Trophoblast cell (in vitro differentiated cells and primary cell): ENCODE results near the gene ESPL1.
A peak's percentile ranks its signal among the peaks of the same experiment; 100 is the strongest.

ENCODE experiments used
- DNase-seq, 2 donors: peaks; one replicate each; pipeline ENCODE4 v3.0.0-alpha.2; 2016
- H2AFZ ChIP-seq: 2 replicates; pipeline ENCODE4 v1.6.1; 2013; ENCODE audit warnings: low read length, moderate library complexity, mild to moderate bottlenecking; ENCODE audit not compliant: insufficient read depth, poor library complexity
- H2AK5ac ChIP-seq: 2 replicates; pipeline ENCODE4 v1.6.1; 2013; ENCODE audit warnings: mild to moderate bottlenecking, low read length
- H2BK120ac ChIP-seq: 2 replicates; pipeline ENCODE4 v1.6.1; 2013; ENCODE audit warnings: low read length, mild to moderate bottlenecking, moderate library complexity; ENCODE audit not compliant: insufficient read depth, poor library complexity
- H2BK12ac ChIP-seq: 2 replicates; pipeline ENCODE4 v1.6.1; 2013; ENCODE audit warnings: mild to moderate bottlenecking, low read length, moderate library complexity
- H2BK5ac ChIP-seq: 2 replicates; pipeline ENCODE4 v1.6.1; 2013; ENCODE audit warnings: low read length, low read depth, moderate library complexity, mild to moderate bottlenecking; ENCODE audit not compliant: poor library complexity
- H3K14ac ChIP-seq: 2 replicates; pipeline ENCODE4 v1.6.1; 2013; ENCODE audit warnings: mild to moderate bottlenecking, low read length
- H3K18ac ChIP-seq: 2 replicates; pipeline ENCODE4 v1.6.1; 2013; ENCODE audit warnings: mild to moderate bottlenecking, low read length
- H3K23ac ChIP-seq: 2 replicates; pipeline ENCODE4 v1.6.1; 2013; ENCODE audit warnings: low read length
- H3K27ac ChIP-seq: 2 replicates; pipeline ENCODE4 v1.5.1; 2013; ENCODE audit warnings: low read depth, mild to moderate bottlenecking, inconsistent platforms, low read length, moderate library complexity
- H3K27me3 ChIP-seq: 2 replicates; pipeline ENCODE4 v1.6.1; 2013; ENCODE audit warnings: inconsistent platforms, mild to moderate bottlenecking, low read length, moderate library complexity; ENCODE audit not compliant: insufficient read depth
- H3K36me3 ChIP-seq, 2 experiments: 1 replicate in 1 of 2; 2 replicates in 1 of 2; pipeline ENCODE4 v1.6.1; 2013; ENCODE audit warnings: low read length in 2 of 2, mild to moderate bottlenecking in 2 of 2, moderate library complexity in 1 of 2; ENCODE audit not compliant: insufficient read depth in 2 of 2, control insufficient read depth in 1 of 2
- H3K4ac ChIP-seq: 2 replicates; pipeline ENCODE4 v1.6.1; 2013; ENCODE audit warnings: low read depth, mild to moderate bottlenecking, low read length, moderate library complexity
- H3K4me1 ChIP-seq, 2 experiments: 1 replicate in 1 of 2; 2 replicates in 1 of 2; pipeline ENCODE4 v1.6.1; 2013; ENCODE audit warnings: low read length in 2 of 2, mild to moderate bottlenecking in 2 of 2, moderate library complexity in 1 of 2; ENCODE audit not compliant: insufficient read depth in 2 of 2, control insufficient read depth in 1 of 2
- H3K4me2 ChIP-seq: 2 replicates; pipeline ENCODE4 v1.6.1; 2013; ENCODE audit warnings: inconsistent platforms, mild to moderate bottlenecking, low read length, moderate library complexity
- H3K4me3 ChIP-seq: 2 replicates; pipeline ENCODE4 v1.5.1; 2013; ENCODE audit warnings: mild to moderate bottlenecking, low read depth, low read length, inconsistent platforms
- H3K79me1 ChIP-seq: one replicate; pipeline ENCODE4 v1.6.1; 2013; ENCODE audit warnings: low read length
- H3K79me2 ChIP-seq: 2 replicates; pipeline ENCODE4 v1.6.1; 2013; ENCODE audit warnings: low read length, mild to moderate bottlenecking; ENCODE audit not compliant: control insufficient read depth, insufficient read depth, poor library complexity
- H3K9ac ChIP-seq: 2 replicates; pipeline ENCODE4 v1.6.1; 2013; ENCODE audit warnings: mild to moderate bottlenecking, low read length
- H3K9me3 ChIP-seq: 2 replicates; pipeline ENCODE4 v1.6.1; 2013; ENCODE audit warnings: low read depth, mild to moderate bottlenecking, control low read depth, inconsistent platforms, low read length; ENCODE audit not compliant: insufficient read depth
- H4K12ac ChIP-seq: 2 replicates; pipeline ENCODE4 v1.6.1; 2013; ENCODE audit warnings: low read depth, mild to moderate bottlenecking, low read length, moderate library complexity
- H4K8ac ChIP-seq: 2 replicates; pipeline ENCODE4 v1.6.1; 2013; ENCODE audit warnings: low read depth, mild to moderate bottlenecking, low read length, moderate library complexity
- H4K91ac ChIP-seq: one replicate; pipeline ENCODE4 v1.6.1; 2013; ENCODE audit warnings: low read depth, mild to moderate bottlenecking, low read length, moderate library complexity
- WGBS: extraction: QIAGEN DNeasy Blood & Tissue Kit; methylation state at CpG from one replicate; pipeline ENCODE4 v1.1.7; 2013; ENCODE audit warnings: missing lambda C conversion rate; ENCODE audit not compliant: insufficient read length, insufficient coverage; ENCODE audit errors: extremely low coverage; 5-methylcytosine and 5-hydroxymethylcytosine counted together

ESPL1 gene

DNA sequence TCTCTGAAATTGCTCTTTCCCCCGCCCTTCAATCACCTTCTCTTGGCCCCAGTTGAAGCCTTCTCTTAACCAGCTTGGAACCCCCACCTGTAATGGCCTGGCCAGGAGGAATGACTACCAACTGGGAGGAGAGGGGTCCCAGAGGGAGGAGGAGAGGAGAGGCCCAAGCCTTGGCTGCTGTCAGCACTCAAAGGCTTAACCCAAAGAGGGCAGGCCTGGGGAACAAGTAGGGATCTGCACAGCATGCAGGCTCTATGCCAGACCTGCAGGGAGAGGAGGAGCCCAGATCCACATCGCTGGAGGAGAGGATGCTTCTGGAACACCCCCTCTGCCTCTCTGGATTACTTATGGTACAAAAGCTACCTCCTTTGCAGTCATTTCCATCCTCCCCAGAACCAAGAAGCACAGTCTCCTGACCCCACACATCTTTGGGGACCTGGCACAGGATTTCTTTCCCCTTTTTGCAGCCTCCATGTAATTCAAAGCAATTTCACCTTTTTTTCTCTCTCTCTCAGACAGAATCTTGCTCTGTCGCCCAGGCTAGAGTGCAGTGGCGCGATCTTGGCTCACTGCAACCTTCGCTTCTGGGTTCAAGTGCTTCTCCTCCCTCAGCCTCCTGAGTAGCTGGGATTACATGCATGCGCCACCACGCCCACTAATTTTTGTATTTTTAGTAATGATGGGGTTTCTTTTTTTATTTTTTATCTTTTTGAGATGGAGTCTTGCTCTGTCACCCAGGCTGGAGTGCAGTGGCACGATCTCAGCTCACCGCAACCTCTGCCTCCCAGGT, 42.3 kb upstream of the ESPL1 start:
- peaks cover 0 to 4% of the 10 kb centered on the region in 2 experiments for H3K36me3 ChIP-seq
- peaks cover 4% of the 10 kb centered on the region for H3K79me2 ChIP-seq
- no peaks in the 10 kb centered on the region for H3K27me3 ChIP-seq
- no peak overlapping the region for H4K12ac ChIP-seq
- H4K91ac ChIP-seq, result no peak overlapping the region
- H3K79me1 ChIP-seq, result peaks cover 23% of the 10 kb centered on the region
- no CpG with 5 or more reads among the region's 10 CpGs for WGBS
- H3K4me3 ChIP-seq, result no peak overlapping the region
- no peaks in the 10 kb centered on the region for H3K9me3 ChIP-seq
- H2AK5ac ChIP-seq, result no peak overlapping the region
- no peak overlapping the region for H2BK12ac ChIP-seq
- H3K18ac ChIP-seq, result no peak overlapping the region
- no peak overlapping the region for H3K14ac ChIP-seq
- H2AFZ ChIP-seq, result no peak overlapping the region
- H3K9ac ChIP-seq, result peak overlapping the region; percentile 11
- H3K4me1 ChIP-seq, result peaks cover 35 to 41% of the 10 kb centered on the region in 2 experiments
- no peak overlapping the region for H2BK5ac ChIP-seq
- H3K23ac ChIP-seq, result peak overlapping the region; percentile 15
- H2BK120ac ChIP-seq, result no peak overlapping the region
- no peak overlapping the region for H3K4ac ChIP-seq
- DNase-seq, result no peak
- no peak overlapping the region for H4K8ac ChIP-seq
- no peak overlapping the region for H3K4me2 ChIP-seq
- H3K27ac ChIP-seq, result no peak overlapping the region

GRCh38 chr12:53226815-53227214, 41.3 kb upstream of the ESPL1 start:
- no peak for DNase-seq
- no peak overlapping the region for H3K4me3 ChIP-seq
- no peak overlapping the region for H2BK120ac ChIP-seq
- no peak overlapping the region for H4K91ac ChIP-seq
- H3K9me3 ChIP-seq, result no peaks in the 10 kb centered on the region
- no peak overlapping the region for H4K8ac ChIP-seq
- no peak overlapping the region for H2AK5ac ChIP-seq
- no peak overlapping the region for H2AFZ ChIP-seq
- no peak overlapping the region for H3K27ac ChIP-seq
- no peak overlapping the region for H2BK12ac ChIP-seq
- H2BK5ac ChIP-seq, result no peak overlapping the region
- H3K79me1 ChIP-seq, result peaks cover 26% of the 10 kb centered on the region
- H3K27me3 ChIP-seq, result no peaks in the 10 kb centered on the region
- no peak overlapping the region for H3K23ac ChIP-seq
- H4K12ac ChIP-seq, result no peak overlapping the region
- no peak overlapping the region for H3K9ac ChIP-seq
- H3K4me2 ChIP-seq, result no peak overlapping the region
- H3K18ac ChIP-seq, result no peak overlapping the region
- H3K4me1 ChIP-seq, result peaks cover 43 to 51% of the 10 kb centered on the region in 2 experiments
- H3K36me3 ChIP-seq, result peaks cover 0 to 4% of the 10 kb centered on the region in 2 experiments
- WGBS, result no CpG with 5 or more reads among the region's 4 CpGs
- peaks cover 3% of the 10 kb centered on the region for H3K79me2 ChIP-seq
- H3K4ac ChIP-seq, result no peak overlapping the region
- H3K14ac ChIP-seq, result no peak overlapping the region

DNA sequence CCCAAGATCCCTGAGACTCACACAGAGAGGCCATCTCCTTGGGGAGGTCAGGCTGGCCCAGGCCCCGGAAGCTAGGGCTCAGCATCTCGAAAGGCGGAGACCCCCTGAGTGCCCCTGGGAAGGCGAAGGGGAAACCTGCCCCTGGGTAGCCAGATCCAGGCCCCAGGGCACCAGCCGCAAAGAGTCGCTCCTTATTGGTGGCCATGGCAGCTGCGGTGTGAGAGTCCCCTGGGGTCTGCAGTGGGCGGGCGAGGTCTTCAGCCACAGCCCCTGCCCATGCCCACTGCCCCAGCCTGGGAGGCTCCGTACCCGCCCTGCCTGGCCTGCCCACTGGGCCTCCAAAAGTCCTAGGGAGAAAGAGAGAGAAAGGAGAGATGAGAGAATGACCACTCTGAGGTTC, 40.8 kb upstream of the ESPL1 start:
- Histone ChIP-seq H2BK12ac (no peak overlapping the region), H4K8ac (no peak overlapping the region), H4K12ac (no peak overlapping the region), H3K4me2 (no peak overlapping the region), H2BK120ac (no peak overlapping the region), H3K79me1 (peaks cover 29% of the 10 kb centered on the region), H3K79me2 (peaks cover 3% of the 10 kb centered on the region), H4K91ac (no peak overlapping the region), H3K4me1 (peaks cover 43 to 51% of the 10 kb centered on the region in 2 experiments), H3K36me3 (peaks cover 0 to 4% of the 10 kb centered on the region in 2 experiments), H3K9ac (no peak overlapping the region), H3K27me3 (no peaks in the 10 kb centered on the region), H3K18ac (no peak overlapping the region), H3K9me3 (no peaks in the 10 kb centered on the region), H2AK5ac (no peak overlapping the region), H3K4me3 (no peak overlapping the region), H2BK5ac (no peak overlapping the region), H3K27ac (no peak overlapping the region), H3K4ac (no peak overlapping the region), H3K14ac (no peak overlapping the region), H2AFZ (no peak overlapping the region), H3K23ac (no peak overlapping the region)
- no peak for DNase-seq
- WGBS, result no CpG with 5 or more reads among the region's 11 CpGs

GRCh38 chr12:53227836-53228235, 40.3 kb upstream of the ESPL1 start:
- H2AFZ ChIP-seq, result no peak overlapping the region

More at GRCh38 chr12:53227836-53228235, 40.3 kb upstream of the ESPL1 start:
- H3K4me3 ChIP-seq, result no peak overlapping the region
- H3K9me3 ChIP-seq, result no peaks in the 10 kb centered on the region
- no peaks in the 10 kb centered on the region for H3K27me3 ChIP-seq
- DNase-seq, result no peak
- no peak overlapping the region for H4K12ac ChIP-seq
- H3K4ac ChIP-seq, result no peak overlapping the region
- H3K36me3 ChIP-seq, result peaks cover 0 to 4% of the 10 kb centered on the region in 2 experiments
- WGBS, result no CpG with 5 or more reads among the region's 1 CpG
- H3K79me2 ChIP-seq, result peaks cover 3% of the 10 kb centered on the region
- H2AK5ac ChIP-seq, result no peak overlapping the region
- peaks cover 30% of the 10 kb centered on the region for H3K79me1 ChIP-seq
- H3K27ac ChIP-seq, result no peak overlapping the region
- H3K4me1 ChIP-seq, result peaks cover 43 to 51% of the 10 kb centered on the region in 2 experiments
- H3K23ac ChIP-seq, result no peak overlapping the region
- H3K9ac ChIP-seq, result no peak overlapping the region
- H2BK120ac ChIP-seq, result no peak overlapping the region
- no peak overlapping the region for H4K91ac ChIP-seq
- H3K18ac ChIP-seq, result no peak overlapping the region
- H2BK5ac ChIP-seq, result no peak overlapping the region
- H4K8ac ChIP-seq, result no peak overlapping the region
- no peak overlapping the region for H3K4me2 ChIP-seq
- no peak overlapping the region for H2BK12ac ChIP-seq
- no peak overlapping the region for H3K14ac ChIP-seq
